SK-N-SH (cell line): ENCODE results near the gene IGFL1. TPM values are rescaled to one million over a fixed set of nuclear protein-coding genes. Genes with fewer than 3 reads are reported as not detected.

Experiments used
- CTCF ChIA-PET: fragments of 300-600, 350-600 bp; formaldehyde crosslinking; extraction: SDS; loops from one replicate; lab custom pipeline; 2021; lab: Yijun Ruan, JAX
- POLR2A ChIA-PET: fragments of 350-600 bp; sonication (Branson Sonifier 250); formaldehyde crosslinking; extraction: SDS; loops from one replicate; lab custom pipeline; 2020; ENCODE audit warnings: antibody characterized with exemption, inconsistent platforms; lab: Yijun Ruan, JAX
- DNase-seq: peaks from one replicate; pipeline ENCODE4 v3.0.0; 2012
- H2AFZ ChIP-seq: fragments of 200-600 bp; sonication (generic); 2 replicates; pipeline ENCODE4 v1.8.1; 2016; ENCODE audit warnings: antibody characterized with exemption, mild to moderate bottlenecking, low read depth
- H3F3A ChIP-seq: fragments of 200-600 bp; sonication (generic); replicated peaks from 2 replicates; pipeline ENCODE3; 2016; ENCODE audit warnings: antibody characterized with exemption, mild to moderate bottlenecking; ENCODE audit not compliant: insufficient read depth
- H3K27ac ChIP-seq, 2 experiments: fragments of 200-500 bp in 1 of 2; fragments of 200-600 bp in 1 of 2; sonication (Bioruptor generic) in 1 of 2; sonication (generic), shearing (Covaris generic) in 1 of 2; 2 replicates each; pipeline versions ENCODE4 v1.5.1 to v1.6.1; 2014 to 2016; ENCODE audit warnings: low read depth in 2 of 2, inconsistent platforms in 1 of 2, low read length in 1 of 2, mild to moderate bottlenecking in 1 of 2, mixed read lengths in 1 of 2
- H3K27me3 ChIP-seq: fragments of 200-600 bp; sonication (generic), shearing (Covaris generic); 2 replicates; pipeline ENCODE4 v1.6.1; 2016; ENCODE audit warnings: mixed run types; ENCODE audit not compliant: insufficient read depth
- H3K36me3 ChIP-seq, 2 experiments: fragments of 200-500 bp in 1 of 2; fragments of 200-600 bp in 1 of 2; sonication (Bioruptor generic) in 1 of 2; sonication (generic) in 1 of 2; replicated peaks in 1 of 2; 2 replicates each; pipeline versions ENCODE3 to v1.5.1; 2014 to 2016; ENCODE audit warnings: low read length in 1 of 2, mild to moderate bottlenecking in 1 of 2; ENCODE audit not compliant: insufficient read depth in 2 of 2, control insufficient read depth in 1 of 2
- H3K4me1 ChIP-seq, 2 experiments: fragments of 200-500 bp in 1 of 2; fragments of 200-600 bp in 1 of 2; sonication (Bioruptor generic) in 1 of 2; sonication (generic), shearing (Covaris generic) in 1 of 2; 2 replicates each; pipeline versions ENCODE4 v1.5.1 to v1.6.1; 2014 to 2016; ENCODE audit warnings: low read depth in 1 of 2, low read length in 1 of 2, mixed run types in 1 of 2; ENCODE audit not compliant: insufficient read depth in 2 of 2, control insufficient read depth in 1 of 2
- H3K4me2 ChIP-seq: fragments of 200-600 bp; sonication (generic), shearing (Covaris generic); 2 replicates; pipeline ENCODE4 v1.6.1; 2017; ENCODE audit warnings: mixed run types
- H3K4me3 ChIP-seq, 2 experiments: fragments of 200-500 bp in 1 of 2; fragments of 200-600 bp in 1 of 2; sonication (Bioruptor generic) in 1 of 2; sonication (generic), shearing (Covaris generic) in 1 of 2; 2 replicates each; pipeline versions ENCODE4 v1.5.1 to v1.8.1; 2014 to 2016; ENCODE audit warnings: low read depth in 2 of 2, inconsistent platforms in 1 of 2, low read length in 1 of 2, mild to moderate bottlenecking in 1 of 2, mixed read lengths in 1 of 2, moderate library complexity in 1 of 2
- H3K79me2 ChIP-seq: fragments of 200-600 bp; sonication (generic); 2 replicates; pipeline ENCODE4 v1.8.1; 2017; ENCODE audit warnings: mild to moderate bottlenecking; ENCODE audit not compliant: insufficient read depth
- H3K9ac ChIP-seq: fragments of 200-600 bp; sonication (generic); 2 replicates; pipeline ENCODE4 v1.6.1; 2017; ENCODE audit warnings: mixed run types
- H3K9me2 ChIP-seq: fragments of 200-600 bp; sonication (generic); 2 replicates; pipeline ENCODE4 v1.6.1; 2017; ENCODE audit warnings: mixed run types
- H3K9me3 ChIP-seq: fragments of 200-600 bp; sonication (generic); 2 replicates; pipeline ENCODE4 v1.6.1; 2017; ENCODE audit warnings: mixed run types, mild to moderate bottlenecking, moderate library complexity
- H4K20me1 ChIP-seq: fragments of 200-600 bp; sonication (generic); 2 replicates; pipeline ENCODE4 v1.6.1; 2017; ENCODE audit warnings: mild to moderate bottlenecking, mixed run types; ENCODE audit not compliant: insufficient read depth
- ELF1 ChIP-seq: IDR thresholded peaks from 2 replicates; pipeline ENCODE4 v1.4.0; 2012
- EZH2phosphoT487 ChIP-seq: fragments of 200-600 bp; sonication (generic); IDR thresholded peaks from 2 replicates; pipeline ENCODE4 v1.6.1; 2017; ENCODE audit warnings: low read depth, mixed run types, mild to moderate bottlenecking, antibody characterized with exemption, moderate library complexity, borderline replicate concordance
- FOSL2 ChIP-seq: IDR thresholded peaks from 2 replicates; pipeline ENCODE4 v1.4.0; 2012; ENCODE audit warnings: low read depth, mild to moderate bottlenecking, moderate library complexity, borderline replicate concordance
- FOXJ3 ChIP-seq: sonication (generic); formaldehyde crosslinking; IDR thresholded peaks from 2 replicates; pipeline ENCODE4 v1.5.1; 2020; ENCODE audit warnings: mild to moderate bottlenecking, missing genetic modification reagents
- GABPA ChIP-seq: IDR thresholded peaks from 2 replicates; pipeline ENCODE4 v1.4.0; 2012; ENCODE audit warnings: low read depth, mild to moderate bottlenecking
- GATA2 ChIP-seq: sonication (generic); formaldehyde crosslinking; IDR thresholded peaks from 2 replicates; pipeline ENCODE4 v1.5.0; 2020; ENCODE audit warnings: mild to moderate bottlenecking, missing genetic modification reagents
- JUND ChIP-seq: IDR thresholded peaks from 2 replicates; pipeline ENCODE4 v1.4.0; 2012
- MAX ChIP-seq: IDR thresholded peaks from 2 replicates; pipeline ENCODE4 v1.4.0; 2012; ENCODE audit warnings: low read depth
- MXI1 ChIP-seq: IDR thresholded peaks from 2 replicates; pipeline ENCODE4 v1.6.1; 2012; ENCODE audit warnings: mild to moderate bottlenecking, low read depth, low read length, improper control_type of control experiment
- NFIC ChIP-seq: IDR thresholded peaks from 2 replicates; pipeline ENCODE4 v1.4.0; 2012; ENCODE audit warnings: borderline replicate concordance
- PBX3 ChIP-seq: IDR thresholded peaks from 2 replicates; pipeline ENCODE4; 2012
- POLR2AphosphoS5 ChIP-seq: IDR thresholded peaks from 2 replicates; pipeline ENCODE4 v1.6.1; 2012; ENCODE audit warnings: low read depth, low read length
- RCOR1 ChIP-seq: fragments of 150-350 bp; IDR thresholded peaks from 2 replicates; pipeline ENCODE4 v1.6.1; 2017; ENCODE audit warnings: antibody characterized with exemption, low read length
- REST ChIP-seq: IDR thresholded peaks from 2 replicates; pipeline ENCODE4 v1.6.1; 2012; ENCODE audit warnings: mild to moderate bottlenecking, low read depth, low read length, moderate library complexity
- RFX5 ChIP-seq: IDR thresholded peaks from 2 replicates; pipeline ENCODE4 v1.6.1; 2012; ENCODE audit warnings: mild to moderate bottlenecking, improper control_type of control experiment, low read length
- SIN3A ChIP-seq: IDR thresholded peaks from 2 replicates; pipeline ENCODE4 v1.6.1; 2012; ENCODE audit warnings: low read depth, mild to moderate bottlenecking, low read length, moderate library complexity, borderline replicate concordance
- SMC3 ChIP-seq: IDR thresholded peaks from 2 replicates; pipeline ENCODE4 v1.6.1; 2012; ENCODE audit warnings: low read depth, low read length, improper control_type of control experiment
- TAF1 ChIP-seq: IDR thresholded peaks from 2 replicates; pipeline ENCODE4 v1.6.1; 2012; ENCODE audit warnings: low read depth, mild to moderate bottlenecking, low read length, moderate library complexity, borderline replicate concordance
- TCF12 ChIP-seq: IDR thresholded peaks from 2 replicates; pipeline ENCODE4 v1.4.0; 2012
- TEAD4 ChIP-seq: IDR thresholded peaks from 2 replicates; pipeline ENCODE4 v1.4.0; 2012; ENCODE audit warnings: mild to moderate bottlenecking, borderline replicate concordance; ENCODE audit not compliant: insufficient read depth
- ZBTB33 ChIP-seq: IDR thresholded peaks from 2 replicates; pipeline ENCODE4 v1.4.0; 2012; ENCODE audit warnings: low read depth, borderline replicate concordance
- WGBS: methylation state at CpG from one replicate; pipeline ENCODE4 v1.1.6; 2017; ENCODE audit warnings: low lambda C conversion rate; 5-methylcytosine and 5-hydroxymethylcytosine counted together
- polyA plus RNA-seq, 3 experiments: library from polyadenylated mRNA; depleted of rRNA; stranded (reverse); fragments of >200 nt; gene quantifications; 2 replicates each; pipeline ENCODE4 v1.2.3, GENCODE V29; 2012

IGFL1 gene
- polyA plus RNA-seq, 1 of the 3 experiments (the other 2 are of a cell fraction): not detected

- H3F3A ChIP-seq: peaks cover 7% of the 10 kb centered on the region
- H4K20me1 ChIP-seq: no peaks in the 10 kb centered on the region
- no peak overlapping the region for H3K27ac ChIP-seq
- no peaks in the 10 kb centered on the region for H3K9me3 ChIP-seq
- no peaks in the 10 kb centered on the region for H3K9me2 ChIP-seq
- H3K4me3 ChIP-seq: no peak overlapping the region
- TF ChIP-seq EZH2phosphoT487 (no peak), RFX5 (no peak), MXI1 (no peak), MAX (no peak), SMC3 (no peak), PBX3 (peak; percentile 47; the same call in 1 of the 2 replicates), TEAD4 (no peak), SIN3A (no peak), GATA2 (CRISPR knock-in tag) (no peak), FOXJ3 (CRISPR knock-in tag) (no peak), REST (no peak), RCOR1 (no peak), NFIC (no peak), ELF1 (no peak), JUND (peak; percentile 56), ZBTB33 (no peak), FOSL2 (peak; percentile 47; the same call in 1 of the 2 replicates), TAF1 (no peak), POLR2AphosphoS5 (no peak), TCF12 (peak; percentile 43; the same call in 1 of the 2 replicates), GABPA (no peak)
- ChIA-PET CTCF (interaction anchor here (0.6 to 3.0 kb wide), 5 partner anchors 70 to 164 kb away, joined by 3 to 16 read pairs (median 4); no protein-coding TSS in a partner anchor), POLR2A (no interaction called here)
- H3K79me2 ChIP-seq: no peaks in the 10 kb centered on the region
- no peak overlapping the region for H3K9ac ChIP-seq
- H3K4me2 ChIP-seq: peak overlapping the region; percentile 48
- DNase-seq: no peak
- WGBS: 9% methylated on average over 11 of the region's 11 CpGs
- no peaks in the 10 kb centered on the region for H3K36me3 ChIP-seq
- no peak overlapping the region for H2AFZ ChIP-seq
- H3K4me1 ChIP-seq: no peaks in the 10 kb centered on the region
- H3K27me3 ChIP-seq: no peaks in the 10 kb centered on the region; the same call in 1 of the 2 replicates
Measured at GRCh38 chr19:46192992-46193650, 36.4 kb upstream of the IGFL1 start.
